Calu3 (cell line): ENCODE results near the gene SLC37A1. TPM values are rescaled to one million over a fixed set of nuclear protein-coding genes. Genes with fewer than 3 reads are reported as not detected.

Experiments
- BruUV-seq: library from RNA; stranded (reverse); fragments of 400-500 nt; replicated peaks from 2 replicates; lab custom pipeline; 2021; lab: Mats Ljungman, UMichigan
- CTCF ChIA-PET: fragments of 300-600 bp; sonication (Branson Sonifier 250); formaldehyde crosslinking; loops from one replicate; lab custom pipeline; 2022; ENCODE audit warnings: antibody characterized with exemption; lab: Charles Lee
- DNase-seq: peaks from one replicate; pipeline ENCODE4 v3.0.0; 2022
- H3K27ac Mint-ChIP-seq: one replicate; pipeline ENCODE4 v1.8.0; 2022; ENCODE audit warnings: mixed read lengths; ENCODE audit not compliant: unreplicated experiment
- H3K27me3 Mint-ChIP-seq: one replicate; pipeline ENCODE4 v1.8.0; 2022; ENCODE audit warnings: mixed read lengths; ENCODE audit not compliant: unreplicated experiment
- H3K36me3 Mint-ChIP-seq: one replicate; pipeline ENCODE4 v1.8.0; 2022; ENCODE audit warnings: mild to moderate bottlenecking, moderate library complexity, mixed read lengths; ENCODE audit not compliant: insufficient read depth, unreplicated experiment
- H3K4me1 Mint-ChIP-seq: one replicate; pipeline ENCODE4 v1.8.0; 2022; ENCODE audit warnings: mild to moderate bottlenecking, low read depth, mixed read lengths; ENCODE audit not compliant: unreplicated experiment
- H3K4me3 Mint-ChIP-seq: one replicate; pipeline ENCODE4 v1.8.0; 2022; ENCODE audit warnings: mild to moderate bottlenecking, low read depth, moderate library complexity, mixed read lengths; ENCODE audit not compliant: unreplicated experiment
- H3K9me3 Mint-ChIP-seq: one replicate; pipeline ENCODE4 v1.8.0; 2022; ENCODE audit warnings: low read depth, mixed read lengths; ENCODE audit not compliant: unreplicated experiment
- intact Hi-C: fragments of 100-400 bp; cut with micrococcal nuclease; formaldehyde crosslinking; loops from one replicate; pipeline ENCODE4 v1.10.0; 2022; ENCODE audit not compliant: unreplicated experiment
- total RNA-seq: library from RNA; stranded (reverse); gene quantifications from 2 replicates; pipeline ENCODE4 v1.2.3, GENCODE V29; 2022
- TF ChIP-seq, protein P1 (sequence below): fragments of 200-600 bp; IDR thresholded peaks from one replicate; pipeline ENCODE4 v1.8.0; 2022; ENCODE audit warnings: antibody characterized with exemption; ENCODE audit not compliant: unreplicated experiment

The SLC37A1 gene
- total RNA-seq, 1 experiment from 2014 or later, result 24.9 TPM

DNA sequence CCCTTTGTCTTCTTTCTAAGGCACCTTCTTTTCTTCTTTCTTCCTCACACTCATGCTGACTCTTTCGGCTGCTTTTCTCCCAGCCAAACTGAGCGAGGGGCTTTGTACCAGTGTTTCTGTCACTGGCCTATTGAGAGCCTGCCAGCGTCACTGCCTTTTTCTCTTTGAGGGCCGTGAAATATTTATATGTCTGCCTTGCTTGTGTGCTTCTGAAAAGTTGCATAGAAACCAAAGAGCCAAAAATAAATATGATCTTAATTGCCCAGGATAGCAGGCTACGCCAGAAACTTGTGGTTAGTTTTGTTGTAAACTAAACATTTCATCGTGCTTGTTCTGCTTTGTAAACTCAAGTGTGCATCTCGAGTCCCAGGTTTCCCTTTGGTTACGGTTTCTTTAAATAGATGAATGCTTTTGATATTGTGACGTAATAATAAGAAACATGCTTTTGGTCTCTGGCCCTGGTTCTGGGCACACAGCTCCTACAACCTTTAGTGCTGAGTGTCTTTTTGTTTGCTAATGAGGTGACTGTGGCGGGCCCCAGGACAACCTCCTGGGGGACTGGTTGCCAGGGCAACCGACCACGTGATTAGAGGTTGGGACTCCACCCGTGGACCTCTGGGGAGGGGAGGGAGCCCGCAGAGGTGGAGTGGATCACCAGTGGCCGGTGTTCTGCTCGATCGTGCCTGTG, 10.8 kb downstream of the SLC37A1 start:
- peak overlapping the region; percentile 90 for H3K27ac Mint-ChIP-seq
- no TSS peak for BruUV-seq
- peaks cover 18% of the 10 kb centered on the region for H3K36me3 Mint-ChIP-seq
- peak; percentile 43 for DNase-seq
- CTCF ChIA-PET, result interaction anchor here (1.3 kb wide), 1 partner anchor 55 kb away, joined by 4 read pairs; no protein-coding TSS in a partner anchor
- peak overlapping the region; percentile 66 for H3K4me3 Mint-ChIP-seq
- TF ChIP-seq, protein P1, sequence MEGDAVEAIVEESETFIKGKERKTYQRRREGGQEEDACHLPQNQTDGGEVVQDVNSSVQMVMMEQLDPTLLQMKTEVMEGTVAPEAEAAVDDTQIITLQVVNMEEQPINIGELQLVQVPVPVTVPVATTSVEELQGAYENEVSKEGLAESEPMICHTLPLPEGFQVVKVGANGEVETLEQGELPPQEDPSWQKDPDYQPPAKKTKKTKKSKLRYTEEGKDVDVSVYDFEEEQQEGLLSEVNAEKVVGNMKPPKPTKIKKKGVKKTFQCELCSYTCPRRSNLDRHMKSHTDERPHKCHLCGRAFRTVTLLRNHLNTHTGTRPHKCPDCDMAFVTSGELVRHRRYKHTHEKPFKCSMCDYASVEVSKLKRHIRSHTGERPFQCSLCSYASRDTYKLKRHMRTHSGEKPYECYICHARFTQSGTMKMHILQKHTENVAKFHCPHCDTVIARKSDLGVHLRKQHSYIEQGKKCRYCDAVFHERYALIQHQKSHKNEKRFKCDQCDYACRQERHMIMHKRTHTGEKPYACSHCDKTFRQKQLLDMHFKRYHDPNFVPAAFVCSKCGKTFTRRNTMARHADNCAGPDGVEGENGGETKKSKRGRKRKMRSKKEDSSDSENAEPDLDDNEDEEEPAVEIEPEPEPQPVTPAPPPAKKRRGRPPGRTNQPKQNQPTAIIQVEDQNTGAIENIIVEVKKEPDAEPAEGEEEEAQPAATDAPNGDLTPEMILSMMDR, result no peak
- H3K4me1 Mint-ChIP-seq, result peaks cover 45% of the 10 kb centered on the region
- H3K27me3 Mint-ChIP-seq, result no peaks in the 10 kb centered on the region
- intact Hi-C loops, result no loop called here
- no peaks in the 10 kb centered on the region for H3K9me3 Mint-ChIP-seq

DNA sequence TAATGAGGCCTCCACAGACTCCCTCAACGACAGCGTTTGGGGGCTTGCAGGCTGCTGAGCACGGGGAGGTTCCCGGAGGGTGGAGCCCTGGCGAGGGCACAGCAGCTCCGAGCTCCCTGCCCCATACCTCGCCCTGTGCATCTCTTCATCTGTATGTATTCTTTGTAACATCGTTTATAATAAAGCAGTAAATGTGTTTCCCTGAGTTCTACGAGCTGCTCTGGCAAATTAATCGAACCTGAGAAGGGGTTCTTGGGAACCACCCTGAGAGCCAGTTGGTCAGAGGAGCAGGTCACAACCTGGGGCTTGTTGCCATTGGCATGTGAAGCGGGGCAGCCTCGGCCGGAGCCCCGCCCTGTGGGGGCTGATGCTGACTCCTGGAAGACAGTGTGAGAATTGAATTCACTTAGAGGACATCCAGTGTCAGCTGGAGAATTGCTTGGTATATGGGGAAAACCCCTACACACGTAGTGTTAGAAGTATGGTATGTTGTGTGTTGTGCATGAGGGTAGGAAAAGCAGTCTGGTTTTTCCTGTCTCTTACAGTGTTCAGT, 11.5 kb downstream of the SLC37A1 start:
- H3K9me3 Mint-ChIP-seq, result no peaks in the 10 kb centered on the region
- CTCF ChIA-PET, result interaction anchor here (1.2 to 1.3 kb wide), 2 partner anchors 56 to 58 kb away, joined by 4 read pairs; no protein-coding TSS in a partner anchor
- H3K36me3 Mint-ChIP-seq, result peaks cover 18% of the 10 kb centered on the region
- peak; percentile 35 for DNase-seq
- BruUV-seq, result no TSS peak
- H3K4me3 Mint-ChIP-seq, result peak overlapping the region; percentile 66
- H3K4me1 Mint-ChIP-seq, result peaks cover 39% of the 10 kb centered on the region
- no peaks in the 10 kb centered on the region for H3K27me3 Mint-ChIP-seq
- H3K27ac Mint-ChIP-seq, result peak overlapping the region; percentile 90
- TF ChIP-seq, protein P1, result no peak
- intact Hi-C loops, result no loop called here

DNA sequence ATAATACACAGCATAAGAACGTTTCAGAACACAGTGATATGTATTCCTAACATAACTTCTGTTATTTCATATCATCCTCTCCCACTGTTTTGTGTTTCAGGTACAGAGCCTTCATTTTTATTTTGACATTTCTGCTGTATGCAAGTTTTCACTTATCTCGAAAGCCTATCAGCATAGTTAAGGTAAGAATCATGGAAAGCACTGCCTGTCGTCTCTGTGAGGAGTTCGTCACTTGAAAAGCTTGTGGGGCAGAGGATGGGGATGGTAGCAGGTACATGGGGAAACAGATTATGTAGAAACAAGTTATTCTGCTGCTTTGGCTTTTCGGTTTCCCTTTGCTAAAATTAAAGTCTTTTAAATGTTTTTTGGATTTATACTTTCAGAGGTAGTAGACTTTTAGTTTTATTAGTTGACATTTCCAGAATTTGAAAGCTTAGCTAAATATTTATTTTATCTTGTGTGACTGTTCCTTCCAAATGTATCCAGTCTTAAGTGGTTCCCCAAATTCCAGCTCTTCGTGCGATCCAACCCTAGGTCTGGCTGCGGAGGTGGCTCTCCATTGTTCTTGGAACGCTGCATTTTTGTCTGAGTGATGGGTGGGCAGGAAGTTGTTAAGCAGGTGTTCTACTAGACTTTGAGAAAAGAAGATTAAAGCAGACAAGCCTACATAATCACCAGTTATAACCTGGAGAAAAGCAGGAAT, 12.2 kb downstream of the SLC37A1 start:
- no peaks in the 10 kb centered on the region for H3K27me3 Mint-ChIP-seq
- TF ChIP-seq, protein P1, result no peak
- H3K36me3 Mint-ChIP-seq, result peaks cover 18% of the 10 kb centered on the region
- peak overlapping the region; percentile 66 for H3K4me3 Mint-ChIP-seq
- intact Hi-C loops, result no loop called here
- DNase-seq, result no peak
- H3K27ac Mint-ChIP-seq, result no peak overlapping the region
- peaks cover 32% of the 10 kb centered on the region for H3K4me1 Mint-ChIP-seq
- no peaks in the 10 kb centered on the region for H3K9me3 Mint-ChIP-seq
- no TSS peak for BruUV-seq
- CTCF ChIA-PET, result interaction anchor here (0.5 to 1.2 kb wide), 2 partner anchors 50 to 59 kb away, joined by 4 to 7 read pairs; no protein-coding TSS in a partner anchor

DNA sequence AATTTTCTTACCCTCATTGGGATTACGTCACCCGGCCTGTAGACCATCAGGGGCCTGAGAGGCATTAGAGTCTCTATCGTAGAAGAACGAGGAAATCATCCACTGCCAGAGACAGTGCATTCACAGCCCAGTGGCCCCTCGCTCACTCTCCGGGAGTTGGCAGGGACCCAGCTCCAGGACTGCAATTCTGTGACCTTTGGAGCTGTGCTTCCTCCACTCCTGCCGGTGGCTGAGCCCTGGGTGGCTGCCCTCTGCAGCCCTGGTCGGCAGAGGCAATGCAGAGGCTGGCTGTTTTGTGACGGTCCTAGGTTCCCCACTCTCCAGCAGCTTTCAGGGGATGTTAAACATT, 12.7 kb downstream of the SLC37A1 start:
- Mint-ChIP-seq H3K36me3 (peaks cover 18% of the 10 kb centered on the region), H3K4me3 (no peak overlapping the region), H3K27ac (peak overlapping the region; percentile 11), H3K4me1 (peaks cover 32% of the 10 kb centered on the region), H3K27me3 (no peaks in the 10 kb centered on the region), H3K9me3 (no peaks in the 10 kb centered on the region)
- intact Hi-C loops, result no loop called here
- DNase-seq, result peak; percentile 49
- TF ChIP-seq, protein P1, result no peak
- CTCF ChIA-PET, result interaction anchor here (0.5 to 1.2 kb wide), 2 partner anchors 50 to 59 kb away, joined by 4 to 7 read pairs; no protein-coding TSS in a partner anchor
- no TSS peak for BruUV-seq
